GM13977 (cell line): Measurements from ENCODE around the gene GNMT.
"Not testable (repeated sequence)": the region's sequence is repeated elsewhere in the genome, so short reads cannot be mapped to it uniquely, and the experiment has no call there.

ENCODE experiments used
- DNase-seq: peaks from one replicate; pipeline ENCODE4 v3.0.0; 2012; ENCODE audit warnings: low spot score
- in situ Hi-C: fragments of 300-500 bp; cut with MboI; formaldehyde crosslinking; loops from one replicate; pipeline ENCODE4 v1.12.0; 2022; ENCODE audit warnings: low sequenced_read_pairs, low pct_unique_long_range_greater_than_20kb, mixed read lengths, inconsistent platforms; ENCODE audit not compliant: unreplicated experiment
- TF ChIP-seq, protein P1 (sequence below): IDR thresholded peaks from 2 replicates; pipeline ENCODE4 v1.5.1; 2012; ENCODE audit warnings: mild to moderate bottlenecking, control low read depth; ENCODE audit not compliant: insufficient read depth; ENCODE audit errors: extremely low read depth, missing control alignments

Gene GNMT

DNA sequence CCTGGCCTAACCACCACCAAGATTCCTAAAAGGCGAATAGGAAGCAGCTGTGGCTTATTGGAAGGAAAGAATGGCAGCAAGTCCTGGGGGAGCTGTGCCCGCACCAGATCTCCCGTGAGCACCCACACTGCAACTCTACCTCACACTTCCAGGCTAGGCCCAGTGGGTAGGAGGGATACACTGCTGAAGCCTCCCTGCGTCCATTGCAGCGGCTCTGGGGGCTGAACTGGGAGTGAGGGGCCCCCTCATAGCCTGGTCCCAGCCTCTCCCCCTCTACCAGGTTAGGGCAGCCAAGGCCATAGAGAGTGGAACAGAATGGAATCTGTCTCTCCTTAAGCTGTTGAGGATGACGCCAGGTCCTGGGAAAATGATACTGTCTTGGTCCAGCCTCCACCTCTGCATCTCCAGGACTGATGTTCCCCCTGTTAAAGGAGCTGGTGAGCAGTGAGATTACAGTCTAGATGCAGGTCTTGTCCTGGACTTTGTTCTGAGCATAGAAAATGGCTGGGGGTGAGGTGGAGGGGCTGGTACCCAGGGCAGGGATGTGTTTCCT is 20.0 kb upstream of the GNMT start:
- no peak for DNase-seq
- TF ChIP-seq, protein P1, sequence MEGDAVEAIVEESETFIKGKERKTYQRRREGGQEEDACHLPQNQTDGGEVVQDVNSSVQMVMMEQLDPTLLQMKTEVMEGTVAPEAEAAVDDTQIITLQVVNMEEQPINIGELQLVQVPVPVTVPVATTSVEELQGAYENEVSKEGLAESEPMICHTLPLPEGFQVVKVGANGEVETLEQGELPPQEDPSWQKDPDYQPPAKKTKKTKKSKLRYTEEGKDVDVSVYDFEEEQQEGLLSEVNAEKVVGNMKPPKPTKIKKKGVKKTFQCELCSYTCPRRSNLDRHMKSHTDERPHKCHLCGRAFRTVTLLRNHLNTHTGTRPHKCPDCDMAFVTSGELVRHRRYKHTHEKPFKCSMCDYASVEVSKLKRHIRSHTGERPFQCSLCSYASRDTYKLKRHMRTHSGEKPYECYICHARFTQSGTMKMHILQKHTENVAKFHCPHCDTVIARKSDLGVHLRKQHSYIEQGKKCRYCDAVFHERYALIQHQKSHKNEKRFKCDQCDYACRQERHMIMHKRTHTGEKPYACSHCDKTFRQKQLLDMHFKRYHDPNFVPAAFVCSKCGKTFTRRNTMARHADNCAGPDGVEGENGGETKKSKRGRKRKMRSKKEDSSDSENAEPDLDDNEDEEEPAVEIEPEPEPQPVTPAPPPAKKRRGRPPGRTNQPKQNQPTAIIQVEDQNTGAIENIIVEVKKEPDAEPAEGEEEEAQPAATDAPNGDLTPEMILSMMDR = no peak
- in situ Hi-C loops = no loop called here

DNA sequence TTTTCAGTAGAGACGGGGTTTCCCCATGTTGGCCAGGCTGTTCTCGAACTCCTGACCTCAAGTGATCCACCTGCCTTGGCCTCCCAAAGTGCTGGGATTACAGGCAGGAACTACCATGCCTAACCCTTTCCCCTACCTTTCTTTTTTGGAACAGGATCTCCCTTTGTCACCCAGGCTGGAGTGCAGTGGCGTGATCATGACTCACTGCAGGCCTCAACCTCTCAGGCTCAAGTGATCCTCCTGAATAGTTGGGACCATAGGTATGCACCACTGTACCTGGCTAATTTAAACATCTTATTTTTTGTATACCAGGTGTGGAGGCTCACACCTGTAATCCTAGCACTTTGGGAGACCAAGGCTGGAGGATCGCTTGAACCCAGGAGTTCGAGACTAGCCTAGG is 19.2 kb upstream of the GNMT start:
- DNase-seq, in situ Hi-C loops: not testable (repeated sequence)

DNA sequence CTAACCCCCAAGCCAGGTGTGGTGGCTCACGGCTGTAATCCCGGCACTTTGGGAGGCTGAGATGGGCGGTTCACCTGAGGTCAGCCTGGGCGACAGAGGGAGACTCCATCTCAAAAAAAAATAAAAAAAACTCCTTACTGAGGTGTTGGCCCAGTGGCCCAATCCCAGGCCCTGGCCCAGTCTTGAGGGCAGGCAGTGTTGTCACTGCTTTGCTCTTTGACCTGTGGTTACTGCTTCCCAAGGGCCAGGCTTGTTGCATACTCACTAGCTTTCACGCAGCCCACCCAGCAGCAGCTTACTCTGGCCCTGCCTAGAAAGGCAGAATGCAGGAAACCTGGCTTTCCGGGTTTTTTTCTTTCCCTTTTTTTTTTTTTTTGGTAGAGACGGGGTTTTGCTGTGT is 18.1 kb upstream of the GNMT start:
- in situ Hi-C loops = no loop called here
- DNase-seq = no peak
- TF ChIP-seq, protein P1 = no peak

DNA sequence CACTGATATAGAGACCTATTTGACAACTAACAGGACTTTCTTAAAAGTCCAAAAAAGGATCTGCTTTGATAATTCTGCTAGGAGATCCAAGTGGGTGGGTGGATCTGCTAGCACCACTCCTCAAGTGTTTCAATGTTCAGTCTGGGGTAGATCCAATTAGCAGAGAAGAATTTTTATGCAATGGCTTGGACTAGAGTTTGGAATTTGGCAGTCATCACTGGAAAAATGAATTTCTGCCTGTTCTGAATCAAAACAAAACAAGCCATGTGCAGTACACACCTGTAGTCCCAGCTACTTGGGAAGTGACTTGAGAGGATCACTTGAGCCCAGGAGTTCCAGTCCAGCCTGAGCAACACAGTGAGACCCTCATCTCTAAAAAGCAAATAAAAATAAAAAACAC is 12.6 kb upstream of the GNMT start:
- in situ Hi-C loops = no loop called here
- no peak for DNase-seq
- TF ChIP-seq, protein P1 = no peak

DNA sequence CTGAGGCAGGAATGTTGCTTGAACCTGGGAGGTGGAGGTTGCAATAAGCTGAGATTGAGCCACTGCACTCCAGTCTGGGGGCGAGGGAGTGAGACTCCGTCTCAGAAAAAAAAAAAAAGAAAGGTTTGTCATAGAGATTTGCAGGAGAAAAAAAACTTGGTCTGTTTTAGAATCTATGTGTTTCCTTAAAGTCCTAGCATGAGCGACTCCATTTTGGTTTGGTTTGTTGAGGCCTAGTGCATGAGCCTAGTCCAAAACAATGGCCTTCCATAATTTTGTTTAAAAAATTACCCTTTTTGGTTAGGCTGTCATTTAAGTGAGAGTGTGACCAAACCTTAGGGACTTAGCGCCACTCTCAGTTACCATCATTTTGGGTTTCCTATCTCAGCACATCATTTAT is 8.2 kb upstream of the GNMT start:
- TF ChIP-seq, protein P1 = no peak
- no peak for DNase-seq
- in situ Hi-C loops = no loop called here

DNA sequence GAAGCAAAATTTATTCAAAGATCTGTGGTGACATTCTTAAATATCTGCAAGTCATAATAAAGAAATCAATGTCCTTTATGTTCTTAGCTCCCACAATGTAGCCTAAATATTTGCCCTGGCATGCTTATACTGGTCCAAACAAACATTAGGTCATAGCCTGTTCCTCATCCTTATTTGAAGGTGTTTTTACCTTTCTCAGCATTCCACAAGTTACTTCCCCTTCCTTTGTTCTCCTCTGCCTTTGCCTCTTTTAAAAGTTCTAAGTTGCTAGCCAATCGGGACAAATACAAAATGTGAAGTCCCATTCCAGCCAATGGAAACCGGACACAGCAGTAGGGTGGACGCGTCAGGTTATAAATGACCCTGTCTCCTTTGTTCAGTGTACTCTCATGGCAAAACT is 6.1 kb upstream of the GNMT start:
- in situ Hi-C loops, DNase-seq: not testable (repeated sequence)

DNA sequence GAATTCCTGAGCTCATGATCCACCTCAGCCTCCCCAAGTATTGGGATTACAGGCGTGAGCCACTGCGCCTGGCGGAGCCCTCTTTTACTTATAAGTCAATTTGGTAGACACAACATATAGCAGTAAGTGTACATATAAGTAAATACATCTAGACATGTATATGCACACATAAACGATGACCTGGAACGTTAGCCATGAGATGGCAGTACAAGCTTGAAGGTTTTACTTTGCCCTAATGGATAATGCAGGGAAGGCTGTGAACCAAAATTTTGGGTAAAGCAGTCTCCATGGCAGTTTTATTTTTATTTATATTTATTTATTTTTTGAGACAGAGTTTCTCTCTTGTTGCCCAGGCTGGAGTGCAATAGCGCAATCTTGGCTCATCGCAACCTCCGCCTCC is 2.4 kb upstream of the GNMT start:
- in situ Hi-C loops = no loop called here
- TF ChIP-seq, protein P1 = no peak
- no peak for DNase-seq

DNA sequence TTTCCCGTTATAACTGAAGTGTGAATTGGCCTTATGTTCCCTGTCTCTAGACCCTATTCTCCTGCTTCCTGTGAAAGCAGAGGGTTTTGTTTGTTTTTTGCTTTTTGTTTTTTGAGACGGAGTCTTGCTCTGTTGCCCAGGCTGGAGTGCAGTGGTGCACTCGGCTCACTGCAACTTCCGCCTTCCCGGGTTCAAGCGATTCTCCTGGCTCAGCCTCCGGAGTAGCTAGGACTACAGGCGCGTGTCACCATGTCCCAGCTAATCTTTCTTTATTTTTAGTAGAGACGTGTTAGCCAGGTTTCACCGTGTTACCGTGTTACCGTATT is 674 bp upstream of the GNMT start:
- TF ChIP-seq, protein P1 = no peak

More for the DNA sequence above, 674 bp upstream of the GNMT start:
- in situ Hi-C loops = no loop called here
- DNase-seq = no peak
